GM12874 (cell line): Measurements from ENCODE around the gene CKM.

Source experiments
- TF ChIP-seq, protein P1 (sequence below): IDR thresholded peaks from 2 replicates; pipeline ENCODE4 v1.5.1; 2011; ENCODE audit warnings: low read depth, mild to moderate bottlenecking, control low read depth, low read length, moderate library complexity; ENCODE audit not compliant: insufficient read depth

CKM gene

DNA sequence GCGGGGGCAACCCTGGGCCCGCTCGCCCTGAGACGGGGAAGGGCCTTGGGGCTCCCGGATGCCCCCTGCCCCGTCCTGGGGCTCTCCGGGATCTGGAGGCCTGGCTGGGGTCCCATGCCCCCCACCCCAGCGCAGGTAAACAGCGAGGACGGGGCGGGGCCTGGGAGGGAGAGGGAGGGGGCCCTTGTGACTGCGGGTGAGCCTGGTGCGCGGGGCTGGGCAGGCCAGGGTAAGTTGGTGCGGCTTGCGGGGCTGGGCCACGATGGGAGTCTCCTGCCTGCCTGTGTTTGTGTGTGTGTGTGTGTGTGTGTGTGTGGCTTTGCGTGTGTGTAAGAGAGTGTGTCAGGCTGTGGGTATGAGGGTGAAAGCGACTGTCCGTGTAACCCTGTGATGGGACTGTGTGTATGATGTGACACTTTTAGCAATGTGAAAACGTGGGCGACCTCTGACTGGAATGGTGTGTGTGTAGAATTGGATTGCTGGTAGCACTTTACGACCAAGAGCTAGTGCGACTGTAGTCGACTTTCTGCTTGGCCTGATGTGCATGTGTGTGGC, 18.3 kb upstream of the CKM start:
- TF ChIP-seq, protein P1, sequence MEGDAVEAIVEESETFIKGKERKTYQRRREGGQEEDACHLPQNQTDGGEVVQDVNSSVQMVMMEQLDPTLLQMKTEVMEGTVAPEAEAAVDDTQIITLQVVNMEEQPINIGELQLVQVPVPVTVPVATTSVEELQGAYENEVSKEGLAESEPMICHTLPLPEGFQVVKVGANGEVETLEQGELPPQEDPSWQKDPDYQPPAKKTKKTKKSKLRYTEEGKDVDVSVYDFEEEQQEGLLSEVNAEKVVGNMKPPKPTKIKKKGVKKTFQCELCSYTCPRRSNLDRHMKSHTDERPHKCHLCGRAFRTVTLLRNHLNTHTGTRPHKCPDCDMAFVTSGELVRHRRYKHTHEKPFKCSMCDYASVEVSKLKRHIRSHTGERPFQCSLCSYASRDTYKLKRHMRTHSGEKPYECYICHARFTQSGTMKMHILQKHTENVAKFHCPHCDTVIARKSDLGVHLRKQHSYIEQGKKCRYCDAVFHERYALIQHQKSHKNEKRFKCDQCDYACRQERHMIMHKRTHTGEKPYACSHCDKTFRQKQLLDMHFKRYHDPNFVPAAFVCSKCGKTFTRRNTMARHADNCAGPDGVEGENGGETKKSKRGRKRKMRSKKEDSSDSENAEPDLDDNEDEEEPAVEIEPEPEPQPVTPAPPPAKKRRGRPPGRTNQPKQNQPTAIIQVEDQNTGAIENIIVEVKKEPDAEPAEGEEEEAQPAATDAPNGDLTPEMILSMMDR = no peak

DNA sequence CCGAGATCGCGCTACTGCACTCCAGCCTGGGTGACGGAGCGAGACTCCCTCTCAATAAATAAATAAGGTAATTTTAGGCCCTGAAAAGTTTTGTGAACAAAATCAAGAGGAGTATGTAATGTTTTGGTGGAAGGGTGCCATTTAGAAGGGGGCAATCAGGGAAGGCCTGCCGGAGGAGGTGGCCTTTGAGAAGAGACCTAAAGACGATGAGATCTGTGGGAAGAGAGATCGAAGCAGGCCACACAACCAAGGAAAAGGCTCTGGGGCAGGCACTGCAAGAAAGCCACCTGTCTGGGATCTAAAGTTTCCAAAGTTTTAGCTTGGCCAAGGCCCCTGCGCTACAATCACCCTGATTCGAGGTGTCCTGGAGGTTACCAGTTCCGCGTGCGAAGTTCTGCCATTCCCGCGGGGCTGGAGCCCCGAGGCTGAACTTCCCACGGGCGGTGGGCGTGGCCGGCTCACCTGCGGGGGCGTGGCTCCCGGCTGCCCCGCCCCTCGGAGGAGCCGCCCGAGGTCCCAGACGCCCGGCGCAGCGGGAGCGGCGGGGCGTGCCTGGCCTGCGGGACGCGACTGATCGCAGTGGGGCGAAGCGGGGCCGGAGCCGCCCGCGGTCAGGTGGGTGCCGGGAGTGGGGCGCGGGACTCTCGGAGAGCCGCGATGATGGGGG, 17.7 kb upstream of the CKM start, which contains the start of gene KLC3:
TSS of gene KLC3 (plus strand) at position 519 of the 667 bp plus-strand sequence. CDS start 4,792 bp downstream, outside the sequence.
- TF ChIP-seq, protein P1 = no peak

DNA sequence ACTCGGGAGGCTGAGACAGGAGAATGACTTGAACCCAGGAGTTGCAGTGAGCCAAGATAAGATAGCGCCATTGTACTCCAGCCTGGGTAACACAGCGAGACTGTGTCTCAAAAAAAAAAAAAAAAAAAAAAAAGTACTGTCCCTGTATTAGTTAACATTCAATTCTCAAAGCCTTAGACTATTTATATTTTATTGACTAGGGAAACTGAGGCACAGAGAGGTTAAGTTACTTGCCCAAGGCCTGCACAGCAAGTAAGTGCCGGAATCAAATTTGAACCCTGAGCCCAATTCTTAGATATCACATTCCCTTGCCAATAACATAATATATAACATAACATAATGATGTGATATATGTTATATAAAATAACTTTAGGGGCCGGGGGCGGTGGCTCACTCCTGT, 17.0 kb upstream of the CKM start:
- TF ChIP-seq, protein P1 = no peak

DNA sequence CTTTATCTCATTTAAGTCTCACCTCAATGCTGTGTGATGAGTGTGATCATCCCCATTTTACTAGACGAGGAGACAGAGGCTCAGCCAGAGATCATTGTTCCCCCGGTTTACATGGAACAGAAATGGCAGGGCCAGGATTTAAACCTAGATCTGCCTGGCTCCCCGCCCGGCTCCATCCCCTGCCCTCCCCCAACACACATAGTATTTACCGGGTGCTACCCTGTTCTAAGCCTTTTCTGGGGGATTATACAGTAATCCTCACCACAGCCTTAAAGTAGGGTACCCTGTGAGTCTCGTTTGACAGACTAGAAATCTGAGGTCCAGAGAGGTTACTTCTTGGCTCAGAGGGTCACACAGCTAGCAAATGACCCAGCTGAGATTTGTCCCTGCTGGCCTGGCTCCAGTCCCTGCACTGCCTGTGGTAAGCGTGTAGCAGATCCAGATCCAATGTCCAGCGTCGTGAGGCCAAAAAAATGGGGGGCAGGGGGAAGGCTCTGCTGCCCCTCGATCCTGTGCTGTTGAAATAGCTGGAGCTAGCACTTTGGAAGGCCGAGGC, 14.1 kb upstream of the CKM start:
- TF ChIP-seq, protein P1 = no peak

DNA sequence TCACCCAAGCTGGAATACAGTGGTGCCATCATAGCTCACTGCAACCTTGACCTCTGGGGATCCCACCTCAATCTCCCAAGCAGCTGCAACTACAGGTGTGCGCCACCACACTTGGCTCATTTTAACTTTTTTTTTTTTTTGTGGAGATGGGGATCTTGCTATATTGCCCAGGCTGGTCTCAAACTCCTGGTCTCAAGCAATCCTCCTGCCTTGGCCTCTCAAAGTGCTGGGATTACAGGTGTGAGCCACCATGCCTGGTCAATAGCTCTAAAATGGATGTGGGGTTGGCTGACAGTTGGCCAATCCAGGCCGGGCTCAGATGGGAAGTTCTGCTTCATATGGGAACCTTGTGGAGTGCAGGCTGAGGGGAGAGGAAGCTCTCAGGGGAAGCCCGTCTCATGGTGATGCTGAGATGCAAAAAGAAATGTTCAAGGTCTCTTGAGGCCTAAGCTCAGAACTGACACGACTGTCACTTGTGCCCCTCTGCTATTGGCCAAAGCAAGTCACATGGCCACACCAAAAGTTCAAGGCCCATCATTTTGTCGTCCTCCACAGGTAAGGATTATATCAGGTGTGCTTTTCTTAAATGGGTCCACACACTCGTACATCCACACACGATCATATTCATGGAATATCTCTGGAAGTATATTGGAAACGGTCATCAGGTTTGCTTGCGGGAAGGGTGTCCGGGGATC, 11.1 kb upstream of the CKM start:
- TF ChIP-seq, protein P1 = no peak

DNA sequence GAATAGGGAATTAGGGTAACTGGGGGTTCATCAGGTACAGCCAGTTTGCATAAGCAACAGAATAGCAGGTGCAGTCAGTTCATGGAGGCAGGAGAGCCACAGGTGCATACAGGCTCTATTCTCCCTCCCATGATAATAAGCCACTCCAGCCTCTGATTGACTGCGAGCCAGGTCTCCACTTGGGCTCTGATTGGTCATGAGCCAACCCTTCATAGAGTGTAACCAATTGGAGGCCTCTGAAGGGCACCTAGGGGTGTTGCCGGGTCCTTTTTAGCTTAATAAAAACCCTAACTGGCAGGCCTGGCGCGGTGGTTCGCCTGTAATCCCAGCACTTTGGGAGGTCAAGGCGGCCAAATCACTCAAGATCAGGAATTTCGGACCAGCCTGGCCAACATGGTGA, 8.7 kb upstream of the CKM start:
- TF ChIP-seq, protein P1 = no peak

DNA sequence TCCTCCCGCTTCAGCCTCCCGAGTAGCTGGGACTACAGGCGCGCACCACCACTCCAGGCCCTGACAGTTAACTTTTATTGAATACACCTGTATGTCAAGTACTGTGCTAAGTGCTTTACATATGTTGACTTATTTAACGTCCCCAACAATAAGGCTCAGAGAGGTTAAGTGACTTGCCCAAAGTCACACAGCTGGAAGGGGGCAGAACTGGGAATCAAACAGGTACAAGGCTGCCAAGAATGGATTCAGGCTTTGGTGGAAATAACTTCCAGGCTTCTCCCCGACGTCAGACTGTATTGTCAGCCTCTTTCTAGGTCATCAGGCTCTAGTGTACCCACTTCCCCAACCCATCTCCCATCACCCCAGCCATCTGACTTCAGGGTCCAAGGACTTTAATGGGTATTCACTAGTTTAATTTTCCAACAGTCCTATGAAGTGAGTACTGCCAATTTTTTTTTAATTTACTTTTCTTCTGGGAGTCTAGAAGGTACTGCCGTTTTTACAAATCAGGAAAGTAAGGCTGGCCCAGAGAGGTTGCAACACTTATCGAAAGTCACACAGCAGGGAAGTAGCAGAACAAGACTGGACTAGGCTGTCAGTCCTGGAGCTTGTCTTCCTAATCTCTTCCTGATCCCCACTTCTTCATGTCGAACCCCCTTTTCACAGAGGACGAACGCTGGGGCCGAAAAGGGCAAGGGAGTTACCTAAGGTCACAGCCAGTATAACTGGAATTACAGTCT, 4.9 kb upstream of the CKM start:
- TF ChIP-seq, protein P1 = no peak
